HG03060 (cell line): ENCODE data around the gene SPARCL1.
"Not testable (repeated sequence)": the region's sequence is repeated elsewhere in the genome, so short reads cannot be mapped to it uniquely, and the experiment has no call there.

Experiments used
- ATAC-seq: cut with Tn5 transposase; IDR thresholded peaks from one replicate; pipeline ENCODE4 v1.9.1; 2021; ENCODE audit warnings: low read depth, moderate number of reproducible peaks; ENCODE audit not compliant: unreplicated experiment

SPARCL1 gene

DNA sequence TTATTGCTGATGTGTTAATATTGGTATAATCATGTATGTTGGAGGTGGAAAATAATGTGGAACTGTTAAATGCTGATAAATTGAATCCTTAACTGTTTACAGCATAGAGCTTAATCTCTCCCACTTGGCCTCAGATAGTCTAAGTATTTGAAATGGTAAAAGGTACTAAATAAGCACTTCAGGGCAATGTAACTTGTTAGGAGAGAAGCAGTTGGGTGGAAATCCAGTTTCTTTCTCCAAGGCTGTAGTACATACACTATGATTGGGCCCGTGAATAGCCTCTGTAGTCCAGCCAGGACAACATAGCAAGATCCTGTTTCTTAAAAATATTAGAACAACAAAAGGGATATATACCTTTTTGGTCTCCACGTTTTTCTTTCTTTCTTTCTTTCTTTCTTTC lies 67.1 kb downstream of the SPARCL1 start:
- ATAC-seq: no peak

DNA sequence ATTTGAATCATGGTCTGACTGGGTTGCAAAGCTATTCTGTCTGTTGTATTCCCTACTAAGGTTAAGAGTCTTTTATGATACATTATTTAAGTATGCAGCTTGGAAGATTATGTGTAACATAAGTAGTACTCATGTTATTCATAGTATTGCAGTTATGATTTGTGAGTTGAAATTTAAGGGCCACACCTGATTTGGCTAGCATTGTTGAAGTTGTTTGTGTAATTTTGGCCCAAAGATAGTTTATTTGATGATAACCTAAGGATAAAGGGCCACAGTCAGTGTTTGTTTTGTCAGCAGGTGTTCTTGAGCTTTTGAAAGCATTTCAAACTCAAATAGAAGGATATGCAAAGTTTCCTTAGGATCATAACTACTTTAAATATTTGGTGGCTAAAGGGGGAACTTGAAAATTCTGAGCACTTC lies 67.9 kb downstream of the SPARCL1 start:
- no peak for ATAC-seq

DNA sequence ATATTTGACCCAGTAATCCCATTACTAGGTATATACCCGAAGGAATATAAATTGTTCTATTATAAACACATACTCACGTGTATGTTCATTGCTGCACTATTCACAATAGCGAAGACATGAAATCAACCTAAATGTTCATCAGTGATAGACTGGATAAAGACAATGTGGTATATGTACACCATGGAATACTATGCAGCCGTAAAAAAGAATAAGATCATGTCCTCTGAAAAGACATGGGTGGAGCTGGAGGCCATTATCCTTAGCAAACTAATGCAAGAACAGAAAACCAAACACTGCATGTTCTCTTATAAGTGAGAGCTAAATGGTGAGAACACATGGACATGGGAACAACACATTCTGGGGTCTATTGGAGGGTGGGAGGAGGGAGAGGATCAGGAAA lies 70.3 kb downstream of the SPARCL1 start:
- no peak for ATAC-seq

DNA sequence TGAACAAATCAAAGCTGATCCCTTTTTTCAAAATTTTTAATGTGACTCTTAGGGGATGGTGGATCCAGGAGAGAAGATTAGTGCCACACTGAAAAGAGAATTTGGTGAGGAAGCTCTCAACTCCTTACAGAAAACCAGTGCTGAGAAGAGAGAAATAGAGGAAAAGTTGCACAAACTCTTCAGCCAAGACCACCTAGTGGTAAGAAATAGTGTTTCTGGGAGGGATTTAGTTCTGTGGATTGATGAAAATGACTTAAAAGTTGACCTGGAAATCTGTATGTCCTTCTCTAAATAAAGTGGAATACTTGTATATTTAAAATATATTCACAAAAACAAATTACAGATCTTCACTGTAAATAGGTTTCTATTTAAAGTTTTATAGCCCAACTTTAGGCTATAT lies 77.6 kb downstream of the SPARCL1 start:
- ATAC-seq: no peak

DNA sequence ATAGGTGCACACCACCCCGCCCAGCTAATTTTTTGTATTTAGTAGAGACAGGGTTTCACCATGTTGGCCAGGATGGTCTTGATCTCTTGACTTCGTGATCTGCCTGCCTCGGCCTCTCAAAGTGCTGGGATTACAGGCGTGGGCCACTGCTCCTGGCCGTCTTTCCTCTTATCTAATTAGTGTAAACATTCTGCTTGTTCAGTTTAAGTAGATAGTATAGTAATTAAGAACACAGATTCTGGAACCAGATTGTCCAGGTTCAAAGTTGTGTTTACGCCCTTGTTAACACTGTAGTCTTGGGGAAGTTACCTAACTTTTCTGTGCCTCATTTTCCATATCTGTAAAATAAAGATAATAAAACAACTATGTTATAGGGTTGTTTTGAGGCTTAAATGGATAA lies 82.8 kb downstream of the SPARCL1 start:
- not testable (repeated sequence) for ATAC-seq

DNA sequence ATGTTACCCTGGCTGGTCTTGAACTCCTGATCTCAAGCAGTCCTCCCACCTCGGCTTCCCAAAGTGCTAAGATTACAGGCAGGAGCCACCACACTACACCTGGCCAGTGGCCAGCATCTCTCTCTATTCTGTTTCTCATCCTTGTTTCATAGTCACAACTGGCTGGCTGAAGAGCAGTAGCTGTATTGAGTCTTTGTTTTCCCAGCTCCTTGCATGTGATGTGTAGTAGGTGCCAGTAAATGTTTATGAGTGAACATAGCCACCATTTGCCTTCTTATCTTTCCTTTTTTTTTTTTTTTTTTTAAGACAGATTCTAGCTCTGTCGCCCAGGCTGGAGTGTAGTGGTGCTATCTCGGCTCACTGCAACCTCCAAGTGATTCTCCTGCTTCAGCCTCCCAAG lies 83.2 kb downstream of the SPARCL1 start:
- ATAC-seq: no peak

DNA sequence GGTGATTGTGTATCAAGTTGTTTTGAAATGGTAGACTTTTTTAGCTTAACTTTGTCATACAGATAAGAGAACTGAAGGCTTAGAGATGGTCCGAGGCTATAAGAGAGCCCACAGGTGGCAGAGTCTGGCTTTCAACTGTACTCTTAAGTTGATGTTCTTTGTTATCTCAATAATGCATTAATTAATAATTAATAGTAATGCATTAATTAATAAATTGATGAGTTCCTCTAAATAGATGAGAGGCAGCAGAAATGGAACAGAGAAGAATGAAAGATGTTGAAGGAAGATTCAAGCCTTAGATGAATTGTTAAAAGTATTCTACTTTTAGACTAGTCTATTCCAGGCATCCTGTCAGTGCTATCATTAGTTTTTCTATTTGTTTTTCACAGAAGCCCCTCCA lies 84.4 kb downstream of the SPARCL1 start:
- no peak for ATAC-seq

DNA sequence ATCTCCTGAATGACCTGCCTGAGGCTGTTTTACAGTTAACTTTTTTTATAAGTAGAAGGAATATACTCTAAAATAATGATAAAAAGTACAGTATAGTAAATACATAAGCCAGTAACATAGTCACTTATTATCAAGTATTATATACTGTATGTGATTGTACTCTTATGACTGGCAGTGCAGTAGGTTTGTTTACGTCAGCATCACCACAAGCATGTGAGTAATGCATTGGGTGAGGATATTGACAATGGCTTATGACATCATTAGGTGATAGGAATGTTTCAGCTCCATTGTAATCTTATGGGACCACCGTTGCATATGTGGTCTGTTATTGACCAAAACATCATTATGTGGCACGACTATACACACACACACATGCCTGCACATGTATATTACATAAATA lies 86.3 kb downstream of the SPARCL1 start:
- ATAC-seq: no peak

DNA sequence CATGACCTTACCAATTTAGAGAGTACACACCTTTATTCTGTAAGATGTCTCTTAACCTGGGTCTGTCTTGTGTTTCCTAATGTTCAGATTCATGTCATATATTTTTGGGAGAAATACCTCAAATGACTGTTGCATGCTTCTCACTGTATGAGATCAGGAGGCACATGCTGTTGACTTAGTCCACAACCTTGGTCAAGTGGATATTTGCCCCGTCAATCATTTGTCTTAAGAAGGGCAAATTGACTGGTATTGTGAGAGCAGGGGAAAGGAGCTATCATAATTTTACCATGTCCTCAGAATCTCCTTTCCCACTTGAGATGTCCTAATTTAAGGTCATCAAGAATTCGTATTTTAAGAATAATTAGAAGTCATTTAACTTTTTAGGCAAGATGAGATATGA lies 95.8 kb downstream of the SPARCL1 start:
- no peak for ATAC-seq

DNA sequence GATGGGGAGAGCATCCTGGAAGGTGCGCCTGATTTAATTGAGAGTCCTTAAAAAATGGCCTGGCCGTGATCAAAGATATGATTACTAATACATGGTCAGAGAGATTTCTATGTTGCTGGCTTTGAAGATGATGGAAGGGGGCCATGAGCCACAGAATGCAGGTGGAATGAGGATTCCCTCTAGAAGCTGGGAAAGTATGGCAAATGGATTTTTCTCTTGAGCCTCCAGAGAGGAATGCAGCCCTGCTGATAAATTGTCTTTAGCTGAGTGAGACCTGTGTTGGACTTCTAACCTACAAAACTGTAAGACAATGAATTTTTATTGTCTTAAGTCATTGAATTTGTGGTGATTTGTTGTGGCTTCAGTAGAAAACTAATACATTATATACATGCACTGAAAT lies 99.1 kb downstream of the SPARCL1 start:
- ATAC-seq: no peak

DNA sequence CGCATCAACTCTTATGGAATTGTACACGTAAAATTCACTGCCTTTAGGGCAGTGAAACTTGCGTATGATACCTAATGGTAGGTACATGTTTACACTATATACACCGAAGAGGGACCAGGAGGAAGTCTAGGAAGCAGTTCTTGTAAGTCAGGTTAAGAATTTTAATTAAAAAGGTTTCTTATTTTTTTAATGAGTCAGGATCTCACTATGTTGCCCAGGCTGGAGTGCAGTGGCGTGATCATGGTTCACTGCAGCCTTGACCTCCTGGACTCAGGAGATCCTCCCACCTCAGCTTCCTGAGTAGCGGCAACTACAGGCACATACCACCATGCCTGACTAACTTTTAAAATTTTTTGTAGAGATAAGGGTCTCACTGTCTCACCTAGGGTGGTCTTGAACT lies 100.2 kb downstream of the SPARCL1 start:
- ATAC-seq: no peak

DNA sequence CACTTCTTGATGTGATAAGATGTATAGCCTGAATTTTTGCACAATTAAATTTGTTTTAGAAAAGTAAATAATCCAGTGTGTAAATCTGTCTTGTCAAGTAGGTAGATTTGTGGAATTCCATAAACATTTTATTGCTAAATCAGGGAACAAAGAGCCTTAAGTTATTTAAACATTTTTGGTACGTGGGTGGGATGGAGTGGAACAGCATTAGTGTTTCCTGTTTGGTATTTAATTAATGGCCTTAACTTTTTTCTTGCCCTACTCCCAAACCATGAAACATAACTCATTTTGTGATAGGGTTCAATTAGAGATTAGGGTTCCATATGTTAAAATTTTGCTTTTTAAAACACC lies 101.7 kb downstream of the SPARCL1 start:
- ATAC-seq: no peak

DNA sequence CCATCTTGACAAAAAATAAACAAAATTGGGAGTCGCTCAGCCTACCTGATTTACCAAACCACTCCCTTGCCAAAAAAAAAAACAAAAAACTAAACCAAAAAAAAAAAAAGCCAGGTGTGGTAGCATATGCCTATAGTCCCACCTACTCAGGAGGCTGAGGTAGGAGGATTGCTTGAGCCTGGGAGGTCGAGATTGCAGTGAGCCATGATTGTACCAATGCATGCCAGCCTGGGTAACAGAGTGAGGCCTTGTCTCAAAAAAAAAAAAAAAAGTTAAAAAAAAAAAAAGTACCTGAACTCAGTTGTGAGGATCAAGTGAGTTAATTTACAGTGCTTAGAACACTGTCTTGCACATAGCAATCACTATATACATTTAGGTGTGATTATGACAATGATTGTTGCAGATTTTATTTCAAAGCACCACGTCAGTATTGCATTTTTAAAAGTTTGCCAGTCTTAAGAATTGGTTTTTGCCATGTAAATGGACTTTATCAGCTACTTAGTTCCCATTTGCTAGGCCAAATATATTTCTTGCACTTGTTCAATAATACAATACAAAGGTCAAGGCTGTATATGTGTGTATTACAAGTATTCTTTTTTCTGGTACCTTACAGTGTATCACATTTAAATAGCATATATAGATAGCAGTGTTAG lies 102.2 kb downstream of the SPARCL1 start:
- ATAC-seq: no peak

DNA sequence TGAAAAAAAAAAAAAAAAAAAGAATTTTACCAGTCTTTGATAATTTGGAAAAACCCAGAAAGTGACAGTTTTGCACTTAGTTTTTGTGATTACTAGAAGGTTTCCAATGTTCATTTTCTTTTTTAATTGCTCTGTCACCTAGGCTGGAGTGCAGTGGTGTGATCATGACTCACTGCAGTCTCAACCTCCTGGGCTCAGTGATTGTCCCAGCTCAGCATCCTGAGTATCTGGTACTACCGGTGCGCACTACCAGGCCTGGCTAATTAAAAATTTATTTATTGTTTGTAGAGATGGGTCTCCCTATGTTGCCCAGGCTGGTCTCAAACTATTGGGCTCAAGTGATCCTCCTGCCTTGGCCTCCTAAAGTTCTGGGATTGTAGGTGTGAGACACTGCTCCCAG lies 103.5 kb downstream of the SPARCL1 start:
- no peak for ATAC-seq

DNA sequence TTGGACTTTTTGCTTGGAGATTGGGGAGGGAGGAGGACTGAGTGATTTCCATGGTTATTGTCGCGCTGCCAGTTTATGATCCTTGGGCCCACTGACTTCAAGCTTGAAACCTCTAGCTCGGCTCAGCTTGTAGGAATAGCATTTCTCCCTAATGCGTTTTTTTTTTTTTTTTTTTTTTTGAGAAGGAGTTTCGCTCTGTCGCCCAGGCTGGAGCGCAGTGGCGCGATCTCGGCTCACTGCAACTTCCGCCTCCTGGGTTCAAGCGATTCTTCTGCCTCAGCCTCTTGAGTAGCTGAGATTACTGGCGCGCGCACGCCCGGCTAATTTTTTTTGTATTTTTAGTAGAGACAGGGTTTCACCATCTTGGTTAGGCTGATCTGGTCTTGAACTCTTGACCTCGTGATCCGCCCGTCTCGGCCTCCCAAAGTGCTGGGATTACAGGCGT lies 105.1 kb downstream of the SPARCL1 start:
- ATAC-seq: not testable (repeated sequence)
